Progenitor cell of endocrine pancreas (in vitro differentiated cells): ENCODE data around the gene RPS3A. TPM values are rescaled to one million over a fixed set of nuclear protein-coding genes. Genes with fewer than 3 reads are reported as not detected.
"Not testable (repeated sequence)": the region's sequence is repeated elsewhere in the genome, so short reads cannot be mapped to it uniquely, and the experiment has no call there.

Experiments used
- DNase-seq: peaks from one replicate; pipeline ENCODE4 v3.0.0; 2021; ENCODE audit warnings: low spot score; ENCODE audit not compliant: unreplicated experiment
- H3K27ac Mint-ChIP-seq: 2 replicates; pipeline ENCODE4 v1.8.0; 2021; ENCODE audit warnings: mild to moderate bottlenecking, moderate library complexity, mixed read lengths
- H3K27me3 Mint-ChIP-seq: 2 replicates; pipeline ENCODE4 v1.8.0; 2021; ENCODE audit warnings: mixed read lengths
- H3K36me3 Mint-ChIP-seq: 2 replicates; pipeline ENCODE4 v1.8.0; 2022; ENCODE audit warnings: mixed read lengths; ENCODE audit not compliant: insufficient read depth
- H3K4me1 Mint-ChIP-seq: 2 replicates; pipeline ENCODE4 v1.8.0; 2021; ENCODE audit warnings: low read depth, mixed read lengths
- H3K4me3 Mint-ChIP-seq: 2 replicates; pipeline ENCODE4 v1.8.0; 2021; ENCODE audit warnings: low read depth, mild to moderate bottlenecking, moderate library complexity, mixed read lengths
- H3K9me3 Mint-ChIP-seq: 2 replicates; pipeline ENCODE4 v1.8.0; 2021; ENCODE audit warnings: low read depth, mixed read lengths
- total RNA-seq: library from RNA; stranded (reverse); gene quantifications from 2 replicates; pipeline ENCODE4 v1.2.1, GENCODE V29; 2021
- TF ChIP-seq, protein P1 (sequence below): fragments of 200-600 bp; sonication (generic); IDR thresholded peaks from one replicate; pipeline ENCODE4 v1.5.0; 2021; ENCODE audit warnings: antibody characterized with exemption, mild to moderate bottlenecking; ENCODE audit not compliant: unreplicated experiment

Gene RPS3A
- total RNA-seq, 1 donor from 2014 or later = 2,102 TPM

DNA sequence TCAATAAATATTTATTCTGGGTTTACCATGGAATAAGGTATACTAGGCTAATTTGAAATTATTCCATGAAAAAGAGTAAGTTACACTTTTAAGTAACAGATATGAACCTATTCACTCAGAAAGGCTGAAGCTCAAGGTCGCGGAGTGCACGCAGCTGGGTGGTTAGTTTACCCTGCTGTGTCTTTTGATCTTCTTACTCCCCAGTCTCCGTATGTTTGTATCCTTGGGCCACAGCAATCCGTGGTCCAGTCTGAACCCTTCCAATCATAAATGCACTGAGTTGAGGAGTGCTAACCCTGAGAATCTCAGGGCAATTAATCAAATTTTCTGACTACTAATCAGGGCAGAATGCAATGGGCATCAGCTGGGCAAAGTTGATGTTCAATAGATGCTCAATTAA lies 33.9 kb downstream of the RPS3A start:
- H3K27ac Mint-ChIP-seq = no peak overlapping the region
- no peaks in the 10 kb centered on the region for H3K4me1 Mint-ChIP-seq
- TF ChIP-seq, protein P1, sequence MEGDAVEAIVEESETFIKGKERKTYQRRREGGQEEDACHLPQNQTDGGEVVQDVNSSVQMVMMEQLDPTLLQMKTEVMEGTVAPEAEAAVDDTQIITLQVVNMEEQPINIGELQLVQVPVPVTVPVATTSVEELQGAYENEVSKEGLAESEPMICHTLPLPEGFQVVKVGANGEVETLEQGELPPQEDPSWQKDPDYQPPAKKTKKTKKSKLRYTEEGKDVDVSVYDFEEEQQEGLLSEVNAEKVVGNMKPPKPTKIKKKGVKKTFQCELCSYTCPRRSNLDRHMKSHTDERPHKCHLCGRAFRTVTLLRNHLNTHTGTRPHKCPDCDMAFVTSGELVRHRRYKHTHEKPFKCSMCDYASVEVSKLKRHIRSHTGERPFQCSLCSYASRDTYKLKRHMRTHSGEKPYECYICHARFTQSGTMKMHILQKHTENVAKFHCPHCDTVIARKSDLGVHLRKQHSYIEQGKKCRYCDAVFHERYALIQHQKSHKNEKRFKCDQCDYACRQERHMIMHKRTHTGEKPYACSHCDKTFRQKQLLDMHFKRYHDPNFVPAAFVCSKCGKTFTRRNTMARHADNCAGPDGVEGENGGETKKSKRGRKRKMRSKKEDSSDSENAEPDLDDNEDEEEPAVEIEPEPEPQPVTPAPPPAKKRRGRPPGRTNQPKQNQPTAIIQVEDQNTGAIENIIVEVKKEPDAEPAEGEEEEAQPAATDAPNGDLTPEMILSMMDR = no peak
- no peak for DNase-seq
- H3K9me3 Mint-ChIP-seq = no peaks in the 10 kb centered on the region
- no peak overlapping the region for H3K4me3 Mint-ChIP-seq
- H3K27me3 Mint-ChIP-seq = no peaks in the 10 kb centered on the region
- H3K36me3 Mint-ChIP-seq = peaks cover 8% of the 10 kb centered on the region

DNA sequence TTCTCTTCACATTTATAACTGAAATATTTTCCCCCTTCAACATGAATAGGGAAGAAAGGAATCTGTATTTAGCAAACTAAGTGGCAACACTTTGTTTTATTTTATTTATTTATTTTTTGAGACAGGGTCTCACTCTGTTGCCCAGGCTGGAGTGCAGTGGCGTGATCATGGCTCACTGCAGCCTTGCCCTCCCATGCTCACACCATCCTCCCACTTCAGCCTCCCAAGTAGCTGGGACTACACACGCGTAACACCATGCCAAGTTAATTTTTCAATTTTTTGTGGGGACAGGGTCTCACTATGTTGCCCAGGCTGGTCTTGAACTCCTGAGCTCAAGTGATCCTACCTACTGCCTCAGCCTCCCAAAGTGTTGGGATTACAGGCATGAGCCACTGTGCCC lies 36.6 kb downstream of the RPS3A start:
- DNase-seq, H3K27me3 Mint-ChIP-seq, H3K4me1 Mint-ChIP-seq, H3K36me3 Mint-ChIP-seq, H3K9me3 Mint-ChIP-seq, H3K4me3 Mint-ChIP-seq, H3K27ac Mint-ChIP-seq: not testable (repeated sequence)

DNA sequence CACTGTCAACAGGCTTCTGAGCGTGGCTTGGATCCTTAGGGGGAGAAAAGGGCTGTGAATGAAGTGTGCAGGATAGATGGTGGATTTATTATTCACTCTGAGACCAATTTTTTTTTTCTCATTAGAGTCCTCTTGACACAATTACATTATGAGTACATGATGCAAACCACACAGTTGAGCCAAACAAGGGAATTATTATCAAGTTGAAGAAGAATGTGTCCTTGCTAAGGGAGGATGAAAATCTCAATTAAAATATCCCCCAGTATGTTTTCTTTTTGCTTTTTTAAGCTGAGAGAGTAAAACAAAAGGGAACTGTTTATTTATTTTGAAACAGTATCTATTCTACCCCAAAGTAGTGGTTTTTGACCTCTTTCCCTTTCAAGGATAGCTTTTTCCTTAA lies 40.4 kb downstream of the RPS3A start:
- DNase-seq = no peak
- peaks cover 14% of the 10 kb centered on the region for H3K36me3 Mint-ChIP-seq
- TF ChIP-seq, protein P1 = no peak
- H3K4me1 Mint-ChIP-seq = no peaks in the 10 kb centered on the region
- no peak overlapping the region for H3K4me3 Mint-ChIP-seq
- no peaks in the 10 kb centered on the region for H3K27me3 Mint-ChIP-seq
- no peak overlapping the region for H3K27ac Mint-ChIP-seq
- H3K9me3 Mint-ChIP-seq = no peaks in the 10 kb centered on the region

DNA sequence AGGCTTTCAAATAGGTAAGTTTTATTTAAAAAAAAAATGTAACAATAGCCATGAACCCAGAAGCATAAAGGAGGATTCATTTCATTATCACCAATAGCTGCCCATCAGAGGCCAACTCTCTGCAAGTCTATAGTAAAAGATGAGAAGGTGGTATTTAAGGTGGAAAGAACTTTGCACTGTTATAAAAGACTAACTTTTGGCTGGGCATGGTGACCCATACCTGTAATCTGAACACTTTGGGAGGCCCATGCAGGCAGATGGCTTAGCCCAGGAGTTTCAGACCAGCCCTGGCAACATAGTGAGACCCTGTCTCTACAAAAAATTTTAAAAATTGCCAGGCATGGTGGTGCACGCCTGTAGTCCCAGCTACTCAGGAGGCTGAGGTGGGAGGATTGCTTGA lies 43.3 kb downstream of the RPS3A start:
- H3K4me3 Mint-ChIP-seq = no peak overlapping the region
- peaks cover 19% of the 10 kb centered on the region for H3K36me3 Mint-ChIP-seq
- TF ChIP-seq, protein P1 = no peak
- no peaks in the 10 kb centered on the region for H3K4me1 Mint-ChIP-seq
- no peak overlapping the region for H3K27ac Mint-ChIP-seq
- H3K27me3 Mint-ChIP-seq = no peaks in the 10 kb centered on the region
- DNase-seq = no peak
- no peaks in the 10 kb centered on the region for H3K9me3 Mint-ChIP-seq

DNA sequence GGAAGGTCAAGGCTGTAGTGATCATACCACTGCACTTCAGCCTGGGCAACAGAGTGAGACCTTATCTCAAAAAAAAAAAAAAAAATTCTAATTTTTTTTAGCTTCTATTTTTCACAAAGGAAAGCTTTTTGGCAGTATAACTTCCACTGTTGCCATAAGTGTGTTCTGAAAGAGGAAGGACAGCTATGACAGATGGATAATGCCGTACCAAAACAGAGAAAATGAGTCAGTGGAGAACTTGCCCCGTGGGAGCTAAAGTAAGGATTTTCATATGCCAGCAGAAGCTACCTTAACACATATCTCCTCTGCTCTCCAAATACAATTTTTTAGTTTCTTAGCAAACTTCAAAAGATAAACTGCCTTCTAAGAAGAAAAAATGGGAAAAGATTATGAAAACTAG lies 43.7 kb downstream of the RPS3A start:
- Mint-ChIP-seq H3K4me1 (no peaks in the 10 kb centered on the region), H3K4me3 (no peak overlapping the region), H3K9me3 (no peaks in the 10 kb centered on the region), H3K27me3 (no peaks in the 10 kb centered on the region), H3K36me3 (peaks cover 22% of the 10 kb centered on the region), H3K27ac (no peak overlapping the region)
- TF ChIP-seq, protein P1 = no peak
- no peak for DNase-seq

DNA sequence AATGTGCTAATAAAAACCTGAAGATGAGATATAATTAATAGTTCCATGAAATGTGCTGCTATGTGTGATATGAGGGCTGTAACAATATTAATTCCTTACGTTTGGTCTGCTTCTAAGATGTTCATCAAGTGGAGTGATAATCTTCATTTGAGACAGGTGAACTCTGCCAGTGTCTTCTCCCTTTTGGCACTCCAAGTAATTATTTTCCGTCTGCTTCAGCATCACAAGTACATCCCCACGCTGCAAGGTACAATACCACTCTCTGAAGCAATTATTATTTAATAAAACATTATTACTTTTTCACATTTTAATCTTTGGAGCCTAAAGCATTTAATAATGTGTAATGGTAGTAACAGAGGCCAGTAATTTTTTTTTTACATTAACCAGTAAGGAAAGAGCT lies 44.4 kb downstream of the RPS3A start:
- Mint-ChIP-seq H3K4me1 (no peaks in the 10 kb centered on the region), H3K36me3 (peaks cover 24% of the 10 kb centered on the region), H3K4me3 (no peak overlapping the region), H3K27me3 (no peaks in the 10 kb centered on the region), H3K9me3 (no peaks in the 10 kb centered on the region), H3K27ac (no peak overlapping the region)
- DNase-seq = no peak
- TF ChIP-seq, protein P1 = no peak
